GM21528 (cell line): ENCODE data around the gene XNDC1N.

Experiments
- ATAC-seq: cut with Tn5 transposase; IDR thresholded peaks from one replicate; pipeline ENCODE4 v1.9.1; 2021; ENCODE audit warnings: mild to moderate bottlenecking, moderate library complexity; ENCODE audit not compliant: unreplicated experiment, low FRiP score

Gene XNDC1N

GRCh38 chr11:71927820-71928736 is at the start of gene XNDC1N:
Gene XNDC1N (minus strand): TSS chr11:71928594. CDS start chr11:71923353, 5,241 bp downstream.
- peak; percentile 73 for ATAC-seq

DNA sequence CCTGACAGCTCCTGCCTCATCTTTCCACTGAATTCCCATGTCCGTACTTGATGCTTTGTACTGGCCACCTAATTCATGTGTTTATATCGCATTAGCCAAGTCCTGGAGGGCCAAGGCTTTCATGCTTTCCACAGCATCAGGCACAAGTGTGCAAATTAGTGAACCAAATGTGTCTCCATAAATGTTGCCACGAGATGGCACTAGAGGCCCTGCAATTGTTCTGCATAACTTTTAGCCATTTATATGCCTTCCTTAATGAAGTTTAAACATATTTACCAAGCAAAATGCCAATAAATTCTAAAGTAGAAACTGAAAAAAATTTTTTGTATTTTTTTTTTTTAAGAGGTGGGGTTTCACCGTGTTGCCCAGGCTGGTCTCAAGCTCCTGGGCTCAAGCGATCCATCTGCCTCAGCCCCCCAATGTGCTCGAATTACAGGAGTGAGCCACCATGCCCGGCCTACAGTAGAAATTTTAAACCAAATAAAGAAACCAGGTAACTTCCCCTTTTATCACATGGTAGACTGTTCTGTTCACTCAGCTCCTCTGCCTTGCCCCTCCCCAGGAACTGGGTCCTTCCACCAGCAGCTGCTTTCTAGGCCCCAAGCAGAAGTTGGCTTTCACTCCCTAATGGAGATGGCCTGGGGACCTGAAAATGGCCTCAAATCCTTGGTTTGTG is 49.5 kb upstream of the XNDC1N start:
- ATAC-seq: no peak

- no peak for ATAC-seq
These were observed 48.7 kb upstream of the XNDC1N start for GRCh38 chr11:71977090-71977489.

DNA sequence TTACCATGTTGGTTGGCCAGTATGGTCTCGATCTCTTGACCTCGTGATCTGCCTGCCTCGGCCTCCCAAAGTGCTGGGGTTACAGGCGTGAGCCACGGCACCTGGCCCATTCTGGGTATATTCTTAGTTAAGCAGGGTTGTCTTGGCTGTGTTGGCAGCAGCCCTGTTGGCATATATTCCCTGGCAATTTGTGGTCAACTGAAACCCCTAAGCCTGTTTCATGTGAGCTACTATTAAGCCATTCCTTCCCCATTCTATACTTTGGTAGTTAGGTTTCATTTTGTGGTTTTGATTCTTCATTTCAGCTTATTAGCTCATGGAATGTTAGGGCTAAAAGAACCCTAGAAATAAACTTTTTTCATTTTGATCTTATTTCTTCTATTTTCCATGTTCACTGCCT is 48.2 kb upstream of the XNDC1N start:
- no peak for ATAC-seq

GRCh38 chr11:71971680-71972079 is 43.3 kb upstream of the XNDC1N start:
- no peak for ATAC-seq

DNA sequence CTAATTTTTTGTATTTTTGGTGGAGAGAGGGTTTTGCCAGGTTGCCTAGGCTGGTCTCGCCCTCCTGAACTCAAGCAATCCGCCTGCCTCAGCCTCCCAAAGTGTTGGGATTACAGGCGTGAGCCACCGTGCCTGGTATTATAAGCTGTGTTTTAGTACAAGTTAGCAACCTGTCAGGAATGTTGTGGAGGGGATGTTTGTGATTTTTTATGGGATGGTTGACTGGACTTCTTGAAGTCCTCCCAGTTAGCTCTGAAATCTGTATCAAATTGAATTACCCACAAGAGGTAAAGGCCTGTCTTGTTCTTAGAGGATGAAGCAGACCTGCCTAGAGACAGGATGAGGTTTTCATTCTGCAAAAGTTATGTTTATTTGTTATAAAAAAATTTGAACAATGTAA is 36.2 kb upstream of the XNDC1N start:
- ATAC-seq: no peak

DNA sequence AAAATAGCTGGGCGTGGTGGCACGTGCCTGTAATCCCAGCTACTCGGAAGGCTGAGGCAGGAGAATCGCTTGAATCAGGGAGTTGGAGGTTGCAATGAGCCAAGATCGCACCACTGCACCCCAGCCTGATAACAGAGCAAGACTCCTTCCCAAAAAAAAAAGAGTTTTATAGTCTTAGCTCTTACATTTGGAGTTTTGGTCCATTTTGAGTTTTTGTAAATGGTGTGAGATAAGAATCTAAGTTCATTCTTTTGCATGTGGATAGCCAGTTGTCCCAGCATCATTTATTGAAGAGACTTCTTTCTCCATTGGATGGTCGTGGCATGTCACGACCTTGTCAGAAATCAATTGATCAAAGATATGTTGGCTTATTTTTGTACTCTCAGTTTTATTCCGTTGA is 35.1 kb upstream of the XNDC1N start:
- no peak for ATAC-seq

DNA sequence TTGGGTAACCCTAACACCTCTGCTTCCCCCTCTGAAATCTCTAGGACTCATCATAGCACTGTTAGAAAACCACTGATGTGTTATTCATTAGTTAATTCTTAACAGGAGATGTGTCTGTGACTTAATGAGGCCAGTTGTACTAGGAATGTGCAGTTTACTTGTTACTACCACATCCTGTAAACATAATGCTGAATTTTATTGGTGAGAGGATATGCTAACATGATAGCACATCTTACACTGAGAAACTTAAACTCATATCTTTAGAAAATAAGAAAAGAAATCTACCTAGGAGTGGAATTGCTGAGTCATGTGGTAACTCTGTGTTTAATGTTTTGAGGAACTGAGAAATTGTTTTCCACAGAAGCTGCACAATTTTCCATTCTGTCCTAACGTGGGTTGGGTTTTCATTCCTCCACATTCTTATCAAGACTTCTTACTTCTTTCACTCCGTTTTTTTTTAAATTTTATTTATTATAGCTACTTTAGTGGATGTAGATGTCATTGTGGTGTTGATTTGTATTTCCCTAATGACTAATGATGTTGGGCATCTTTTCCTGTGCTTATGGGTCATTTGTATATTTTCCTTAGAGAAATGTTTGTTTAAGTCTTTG is 34.1 kb upstream of the XNDC1N start:
- ATAC-seq: no peak

GRCh38 chr11:71955898-71956456 is 27.6 kb upstream of the XNDC1N start:
- ATAC-seq: no peak

- ATAC-seq: no peak
These were observed 23.4 kb upstream of the XNDC1N start for GRCh38 chr11:71951741-71952310.

DNA sequence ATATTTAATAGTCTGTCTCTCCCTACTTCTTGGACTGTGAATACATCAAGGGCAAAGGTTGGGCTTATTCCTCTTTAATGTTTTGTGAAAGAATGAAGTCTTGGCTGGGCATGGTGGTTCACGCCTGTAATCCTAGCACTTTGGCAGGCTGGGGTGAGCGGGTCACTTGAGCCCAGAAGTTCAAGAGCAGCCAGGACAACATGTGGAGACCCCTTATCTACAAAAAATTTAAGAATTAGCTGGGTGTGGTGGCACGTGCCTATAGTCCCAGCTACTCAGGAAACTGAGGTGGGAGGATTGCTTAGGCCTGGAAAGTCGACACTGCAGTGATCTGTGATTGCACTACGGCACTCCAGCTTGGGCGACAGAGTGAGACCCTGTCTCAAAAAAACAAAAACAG is 20.6 kb upstream of the XNDC1N start:
- no peak for ATAC-seq

DNA sequence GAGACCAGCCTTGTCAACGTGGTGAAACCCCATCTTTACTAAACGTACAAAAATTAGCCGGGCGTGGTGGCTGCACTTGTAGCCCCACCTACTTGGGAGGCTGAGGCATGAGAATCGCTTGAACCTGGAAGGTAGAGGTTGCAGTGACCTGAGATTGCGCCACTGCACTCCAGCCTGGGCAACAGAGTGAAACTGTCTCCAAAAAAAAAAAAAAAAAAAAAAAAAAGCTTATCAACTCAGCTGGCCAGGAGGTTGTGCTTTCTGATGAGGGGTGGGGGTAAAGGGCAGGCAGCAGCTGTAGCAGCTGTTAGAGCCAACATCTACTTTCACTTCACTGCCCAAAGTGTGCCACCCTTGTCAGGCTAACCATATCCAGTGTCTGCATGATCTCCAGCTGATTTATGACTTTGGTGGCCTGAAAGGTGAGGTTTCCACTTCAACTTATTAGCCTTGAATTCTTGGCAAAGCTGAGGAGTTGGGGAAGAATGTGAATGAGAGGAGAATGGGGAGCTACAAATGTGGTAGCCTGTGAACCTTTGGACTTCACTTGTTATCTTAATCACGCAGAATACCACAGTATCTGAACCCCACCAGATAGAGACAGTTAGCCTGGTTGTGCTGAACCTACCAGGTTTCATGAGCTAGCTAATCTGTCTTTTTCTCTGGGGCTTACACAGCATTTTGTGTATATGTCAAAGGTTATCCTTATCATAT is 20.1 kb upstream of the XNDC1N start:
- ATAC-seq: no peak

DNA sequence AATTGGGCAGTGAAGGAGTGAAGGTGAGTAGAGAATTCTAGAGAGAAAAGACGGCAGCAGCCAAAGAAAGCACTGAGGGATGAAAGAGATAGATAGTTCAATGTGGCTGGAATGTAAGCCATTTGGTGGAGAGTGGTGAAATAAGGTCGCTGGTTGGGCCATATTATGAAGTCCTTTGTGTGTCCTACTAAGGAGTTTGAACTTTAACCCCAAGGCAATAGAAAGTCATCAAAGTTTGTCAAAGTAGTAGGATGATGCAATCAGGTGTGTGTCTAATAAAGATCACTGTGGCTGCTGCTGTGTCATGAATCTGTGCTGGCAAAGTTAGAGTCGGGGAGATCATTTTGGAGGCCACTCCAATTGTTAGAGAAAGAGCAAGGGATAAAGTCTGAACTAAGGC is 19.1 kb upstream of the XNDC1N start:
- no peak for ATAC-seq

GRCh38 chr11:71946144-71946571 is 17.8 kb upstream of the XNDC1N start:
- ATAC-seq: no peak

DNA sequence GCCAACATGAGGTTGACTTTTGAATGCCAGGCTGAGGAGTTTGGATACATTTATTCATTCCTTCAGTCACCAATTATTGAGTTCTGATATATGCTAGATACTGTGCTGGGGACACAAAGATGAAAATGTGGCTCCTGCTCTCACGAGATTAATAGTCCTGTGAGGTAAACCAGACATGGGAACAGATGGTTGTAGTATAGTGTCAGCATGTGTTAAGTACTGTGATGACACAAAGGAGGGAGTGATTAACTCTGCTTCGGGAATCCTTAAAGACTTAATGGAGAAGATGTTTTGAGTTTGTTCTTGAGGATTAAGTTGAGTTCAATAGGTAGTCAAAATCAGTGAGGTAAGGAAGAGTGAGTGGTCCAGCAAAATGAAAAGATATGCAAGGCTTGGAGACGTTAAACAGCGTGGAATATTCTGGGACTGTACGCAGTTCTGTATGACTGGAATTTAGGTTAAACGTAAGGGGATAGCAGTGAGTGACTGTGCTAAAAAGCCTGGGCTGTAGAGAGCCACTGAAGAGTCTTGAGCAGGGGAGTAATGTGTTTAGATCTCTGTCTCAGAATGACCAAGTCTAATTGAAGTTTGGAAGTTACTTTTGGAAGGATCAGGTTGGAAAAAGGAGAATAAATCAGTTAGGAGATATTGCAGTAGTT is 12.3 kb upstream of the XNDC1N start:
- no peak for ATAC-seq

DNA sequence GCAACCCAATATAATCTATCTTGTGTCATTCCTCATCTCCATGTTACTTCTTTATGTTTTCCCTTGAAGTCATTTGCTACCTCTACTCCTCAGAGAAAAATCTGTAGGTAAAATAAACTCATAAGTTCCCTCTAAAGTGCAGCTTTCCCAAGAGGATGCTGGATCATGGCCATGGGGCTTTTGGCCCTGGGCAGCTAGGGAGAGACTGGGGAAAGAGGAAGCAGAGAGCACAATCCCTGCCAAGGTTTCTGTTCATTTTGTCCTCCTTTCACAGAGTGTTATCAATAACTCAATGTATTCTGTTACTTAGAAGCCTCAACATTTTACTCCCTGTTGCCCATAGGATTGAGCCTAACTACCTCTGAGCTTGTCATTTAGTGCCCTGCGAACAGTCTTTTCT is 9.4 kb upstream of the XNDC1N start:
- no peak for ATAC-seq

- ATAC-seq: no peak
These were observed 8.4 kb upstream of the XNDC1N start for GRCh38 chr11:71936825-71937224.

DNA sequence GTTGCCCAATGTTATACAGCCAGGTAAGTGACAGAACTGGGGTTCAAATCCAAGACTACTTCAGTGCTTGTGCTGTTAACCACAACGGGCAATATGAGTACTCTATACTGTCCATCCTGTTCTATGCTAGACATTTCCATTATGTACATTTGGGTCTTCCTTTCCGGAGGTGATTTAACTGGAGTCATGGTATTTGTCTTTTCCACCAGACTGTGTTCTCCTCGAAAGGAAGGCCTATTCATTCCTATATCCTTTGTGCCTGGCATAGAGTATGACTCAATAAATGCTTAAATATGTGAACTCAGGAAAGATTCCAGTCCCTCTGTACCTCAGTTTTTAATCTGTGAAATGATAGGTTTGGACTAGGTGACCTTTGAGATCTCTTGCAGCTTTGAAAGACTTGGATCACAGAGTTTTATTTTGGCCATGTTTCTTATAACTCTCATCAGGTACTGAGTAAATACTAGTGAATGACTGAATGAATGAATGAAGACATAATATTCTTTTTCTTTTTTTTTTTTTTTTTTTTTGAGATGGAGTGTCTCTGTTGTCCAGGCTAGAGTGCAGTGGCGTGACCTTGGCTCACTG is 7.0 kb upstream of the XNDC1N start:
- no peak for ATAC-seq

DNA sequence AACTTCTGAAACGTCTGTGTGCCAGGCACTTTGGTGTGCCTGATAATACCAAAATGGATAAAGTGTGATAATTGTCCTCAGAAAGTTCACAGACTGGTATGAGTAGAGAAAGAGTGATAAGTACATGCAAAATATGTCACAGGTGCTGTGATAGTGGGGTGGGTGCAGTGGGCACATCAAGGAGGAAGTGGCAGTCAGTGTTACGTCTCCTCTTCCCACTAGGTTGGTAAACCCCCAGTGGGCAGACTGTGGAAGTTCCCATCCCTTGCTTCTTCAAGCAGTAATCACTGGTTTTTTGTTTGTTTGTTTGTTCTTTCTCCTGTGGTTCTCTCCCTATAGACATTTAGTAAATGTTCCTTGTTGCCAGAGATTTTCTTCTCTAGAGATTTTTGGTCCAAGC is 5.8 kb upstream of the XNDC1N start:
- no peak for ATAC-seq
